Body of pancreas (tissue), 4 donors: ENCODE results near the gene CKAP4.

Experiments used
- CTCF ChIP-seq, 7 experiments: fragments of 450-650 bp in 4 of 7; fragments of 200-600 bp in 3 of 7; sonication (generic) in 3 of 7; IDR thresholded peaks; one replicate each; pipeline ENCODE4 v1.5.1; 2016 to 2019; ENCODE audit warnings: antibody characterized with exemption in 7 of 7
- POLR2A ChIP-seq, 3 donors: fragments of 450-650 bp; IDR thresholded peaks; one replicate each; pipeline ENCODE4 v1.6.1; 2016; ENCODE audit warnings: antibody characterized with exemption in 3 of 3, mild to moderate bottlenecking in 2 of 3

- no peak for TF ChIP-seq CTCF (IDR thresholded peaks at IDR 0.05)
- TF ChIP-seq POLR2A (IDR thresholded peaks at IDR 0.05) = no peak
Observed at GRCh38 chr12:106214571-106214970, 33.2 kb downstream of the CKAP4 start.
